T-helper 1 cell treated with Interleukin-12 subunit alpha and Interleukin-12 subunit beta and Interleukin-4 antibody, amounts not matched to agents 30 μg/mL and 1 μg/mL, for 36 hours (primary cell): Measurements from ENCODE around the gene LIN9.
"Not testable (repeated sequence)": the region's sequence is repeated elsewhere in the genome, so short reads cannot be mapped to it uniquely, and the experiment has no call there.

Experiments used
- H3K27ac Mint-ChIP-seq: one replicate; pipeline ENCODE4 v1.8.0; 2021; ENCODE audit warnings: mild to moderate bottlenecking, mixed read lengths
- H3K27me3 Mint-ChIP-seq: one replicate; pipeline ENCODE4 v1.8.0; 2021; ENCODE audit warnings: low read depth, mixed read lengths
- H3K36me3 Mint-ChIP-seq: one replicate; pipeline ENCODE4 v1.8.0; 2021; ENCODE audit warnings: low read depth, mixed read lengths
- H3K4me1 Mint-ChIP-seq: one replicate; pipeline ENCODE4 v1.8.0; 2021; ENCODE audit warnings: low read depth, mixed read lengths
- H3K4me3 Mint-ChIP-seq: one replicate; pipeline ENCODE4 v1.8.0; 2021; ENCODE audit warnings: mild to moderate bottlenecking, moderate library complexity, mixed read lengths
- H3K9me3 Mint-ChIP-seq: one replicate; pipeline ENCODE4 v1.8.0; 2021; ENCODE audit warnings: mixed read lengths

The LIN9 gene

DNA sequence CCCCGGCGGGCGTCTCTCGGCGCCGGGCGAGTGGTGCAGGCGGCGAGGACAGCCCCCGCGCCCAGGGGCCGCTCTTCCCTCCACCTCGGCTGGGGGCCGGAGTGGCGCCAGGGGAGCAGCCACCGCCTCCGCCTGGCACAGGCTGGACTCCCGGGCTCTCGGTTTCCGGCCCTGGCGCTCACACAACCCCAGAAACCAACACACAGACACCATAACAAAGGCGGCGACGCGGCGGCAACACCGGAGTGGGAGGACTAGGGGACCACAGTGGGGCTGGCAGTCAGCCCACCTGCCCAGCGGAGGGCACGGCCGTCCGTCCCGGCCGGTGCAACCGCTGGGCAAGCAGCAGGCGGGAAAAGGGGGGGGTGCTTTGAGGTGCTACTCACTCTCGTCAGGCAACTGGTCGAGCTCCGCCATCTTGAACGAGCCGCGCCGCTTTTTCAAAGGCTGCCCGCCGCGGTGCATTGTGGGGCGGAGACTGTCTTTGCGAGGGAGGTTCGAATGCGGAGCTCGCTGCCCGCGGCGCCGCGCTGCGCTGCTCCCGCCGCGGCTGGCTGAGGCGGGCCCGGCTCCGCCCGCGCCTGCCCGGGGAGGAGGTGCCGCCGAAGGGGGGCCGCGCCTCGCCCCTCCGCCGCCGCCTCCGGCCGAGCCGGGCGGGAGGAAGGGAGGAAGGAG is at the start of gene LIN9:
TSS of gene LIN9 (minus strand) at position 442 of the 675 bp plus-strand sequence. CDS start at position 417, 25 bp downstream.
- no peaks in the 10 kb centered on the region for H3K9me3 Mint-ChIP-seq
- peaks cover 9% of the 10 kb centered on the region for H3K27me3 Mint-ChIP-seq
- peak within 1 kb of the TSS; percentile 88 for H3K27ac Mint-ChIP-seq
- peak within 1 kb of the TSS; percentile 92 for H3K4me3 Mint-ChIP-seq
- peaks cover 20% of the 10 kb centered on the region for H3K4me1 Mint-ChIP-seq
- no peaks in the 10 kb centered on the region for H3K36me3 Mint-ChIP-seq

- Mint-ChIP-seq H3K27me3 (no peaks in the 10 kb centered on the region), H3K9me3 (no peaks in the 10 kb centered on the region), H3K4me3 (no peak overlapping the region), H3K36me3 (peaks cover 31% of the 10 kb centered on the region), H3K27ac (no peak overlapping the region), H3K4me1 (no peaks in the 10 kb centered on the region)
Observed at GRCh38 chr1:226357416-226357815, 48.5 kb upstream of the LIN9 start.

DNA sequence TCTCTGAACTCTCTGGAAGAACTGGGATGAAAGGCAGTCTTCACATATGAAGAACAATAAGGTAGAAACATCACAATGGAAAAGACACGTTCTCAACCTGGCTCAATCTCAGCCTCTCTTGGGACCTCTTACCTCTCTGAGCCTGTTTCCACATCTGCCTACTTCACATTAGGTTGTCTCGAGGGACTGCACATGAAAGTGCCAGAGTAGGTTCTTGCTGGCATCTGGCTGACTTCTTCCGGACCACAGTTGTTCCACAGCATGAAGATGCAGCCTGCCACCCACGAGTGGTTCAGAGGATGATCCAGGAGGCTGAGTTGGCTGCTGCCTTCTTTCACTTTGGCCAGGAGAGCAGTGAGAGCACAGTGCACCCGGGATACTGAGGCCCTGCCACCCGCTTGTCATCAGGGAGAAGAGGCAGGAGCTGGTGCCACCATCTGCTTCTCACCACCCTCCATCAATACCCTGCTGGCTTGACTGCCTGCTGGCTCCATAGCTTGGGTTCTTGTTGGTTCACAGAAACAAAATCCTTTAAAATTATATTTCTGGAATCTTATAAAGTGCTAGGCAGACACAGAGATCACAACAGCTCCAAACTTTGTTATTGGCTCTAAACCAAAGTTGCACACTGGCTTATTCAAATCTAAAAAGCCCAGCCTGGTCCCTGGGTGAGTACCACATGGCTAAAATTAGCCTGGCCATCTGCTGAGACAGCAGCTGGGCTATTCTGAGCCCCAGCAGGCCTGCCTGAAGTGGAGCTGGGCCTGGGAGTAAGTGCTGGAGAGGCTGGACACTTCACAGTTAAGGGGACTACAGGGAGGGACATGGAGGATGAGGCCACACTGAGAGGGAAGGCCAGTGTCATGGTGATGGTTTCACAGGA is 46.9 kb upstream of the LIN9 start:
- Mint-ChIP-seq H3K4me3 (no peak overlapping the region), H3K27me3 (no peaks in the 10 kb centered on the region), H3K4me1 (no peaks in the 10 kb centered on the region), H3K36me3 (peaks cover 17% of the 10 kb centered on the region), H3K27ac (no peak overlapping the region), H3K9me3 (no peaks in the 10 kb centered on the region)

DNA sequence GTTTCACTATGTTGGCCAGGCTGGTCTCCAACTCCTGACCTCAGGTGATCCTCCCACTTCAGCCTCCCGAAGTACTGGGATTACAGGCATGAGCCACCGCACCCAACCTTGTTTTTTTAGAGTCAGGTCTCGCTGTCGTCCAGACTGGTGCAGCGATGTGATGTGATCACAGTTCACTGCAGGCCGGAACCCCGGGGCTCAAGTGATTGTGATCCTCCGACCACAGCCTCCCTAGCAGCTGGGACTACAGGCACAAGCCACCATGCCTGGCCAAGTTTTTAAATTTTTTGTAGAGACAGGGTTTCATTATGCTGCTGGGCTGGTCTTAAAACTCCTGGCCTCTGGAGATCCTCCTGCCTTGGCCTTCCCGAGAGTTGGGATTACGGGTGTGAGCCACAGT is 46.1 kb upstream of the LIN9 start:
- no peaks in the 10 kb centered on the region for H3K4me1 Mint-ChIP-seq
- H3K4me3 Mint-ChIP-seq: no peak overlapping the region
- H3K27ac Mint-ChIP-seq: no peak overlapping the region
- H3K9me3 Mint-ChIP-seq: no peaks in the 10 kb centered on the region
- no peaks in the 10 kb centered on the region for H3K27me3 Mint-ChIP-seq
- H3K36me3 Mint-ChIP-seq: peaks cover 13% of the 10 kb centered on the region

GRCh38 chr1:226353698-226354525 is 44.9 kb upstream of the LIN9 start:
- no peaks in the 10 kb centered on the region for H3K4me1 Mint-ChIP-seq
- no peaks in the 10 kb centered on the region for H3K9me3 Mint-ChIP-seq
- H3K4me3 Mint-ChIP-seq: no peak overlapping the region
- H3K36me3 Mint-ChIP-seq: peaks cover 5% of the 10 kb centered on the region
- H3K27ac Mint-ChIP-seq: no peak overlapping the region
- no peaks in the 10 kb centered on the region for H3K27me3 Mint-ChIP-seq

GRCh38 chr1:226351709-226352108 is 42.7 kb upstream of the LIN9 start:
- Mint-ChIP-seq H3K27ac (no peak overlapping the region), H3K36me3 (no peaks in the 10 kb centered on the region), H3K4me1 (no peaks in the 10 kb centered on the region), H3K27me3 (no peaks in the 10 kb centered on the region), H3K4me3 (no peak overlapping the region), H3K9me3 (no peaks in the 10 kb centered on the region)

GRCh38 chr1:226350519-226350865 is 41.5 kb upstream of the LIN9 start:
- H3K4me1 Mint-ChIP-seq: no peaks in the 10 kb centered on the region
- H3K27ac Mint-ChIP-seq: no peak overlapping the region
- no peaks in the 10 kb centered on the region for H3K36me3 Mint-ChIP-seq
- no peaks in the 10 kb centered on the region for H3K27me3 Mint-ChIP-seq
- no peaks in the 10 kb centered on the region for H3K9me3 Mint-ChIP-seq
- H3K4me3 Mint-ChIP-seq: no peak overlapping the region

- Mint-ChIP-seq H3K4me3 (no peak overlapping the region), H3K36me3 (no peaks in the 10 kb centered on the region), H3K4me1 (no peaks in the 10 kb centered on the region), H3K27ac (no peak overlapping the region), H3K27me3 (no peaks in the 10 kb centered on the region), H3K9me3 (no peaks in the 10 kb centered on the region)
Observed at GRCh38 chr1:226349801-226350518, 41.0 kb upstream of the LIN9 start.

GRCh38 chr1:226349081-226349480 is 40.1 kb upstream of the LIN9 start:
- Mint-ChIP-seq H3K4me1 (no peaks in the 10 kb centered on the region), H3K36me3 (no peaks in the 10 kb centered on the region), H3K9me3 (no peaks in the 10 kb centered on the region), H3K27me3 (no peaks in the 10 kb centered on the region), H3K4me3 (no peak overlapping the region), H3K27ac (no peak overlapping the region)

- no peak overlapping the region for H3K4me3 Mint-ChIP-seq
- no peaks in the 10 kb centered on the region for H3K36me3 Mint-ChIP-seq
- H3K27ac Mint-ChIP-seq: no peak overlapping the region
- peaks cover 7% of the 10 kb centered on the region for H3K27me3 Mint-ChIP-seq
- peaks cover 7% of the 10 kb centered on the region for H3K9me3 Mint-ChIP-seq
- H3K4me1 Mint-ChIP-seq: no peaks in the 10 kb centered on the region
Observed at GRCh38 chr1:226344441-226345259, 35.7 kb upstream of the LIN9 start.

- peaks cover 7% of the 10 kb centered on the region for H3K27me3 Mint-ChIP-seq
- H3K36me3 Mint-ChIP-seq: no peaks in the 10 kb centered on the region
- H3K9me3 Mint-ChIP-seq: peaks cover 7% of the 10 kb centered on the region
- no peaks in the 10 kb centered on the region for H3K4me1 Mint-ChIP-seq
- H3K4me3 Mint-ChIP-seq: no peak overlapping the region
- no peak overlapping the region for H3K27ac Mint-ChIP-seq
Observed at GRCh38 chr1:226342656-226343055, 33.7 kb upstream of the LIN9 start.

DNA sequence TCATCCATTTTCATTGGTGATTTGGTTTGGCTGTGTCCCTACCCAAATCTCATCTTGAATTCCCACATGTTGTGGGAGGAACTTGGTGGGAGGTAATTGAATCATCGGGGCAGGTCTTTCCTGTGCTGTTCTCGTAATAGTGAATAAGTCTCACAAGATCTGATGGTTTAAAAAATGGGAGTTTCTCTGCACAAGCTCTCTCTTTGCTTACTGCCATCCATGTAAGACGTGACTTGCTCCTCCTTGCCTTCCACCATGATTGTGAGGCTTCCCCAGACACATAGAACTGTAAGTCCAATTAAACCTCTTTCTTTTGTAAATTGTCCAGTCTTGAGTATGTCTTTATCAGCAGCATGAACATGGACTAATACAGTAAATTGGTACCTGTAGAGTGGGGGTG is 31.1 kb upstream of the LIN9 start:
- H3K4me3 Mint-ChIP-seq, H3K27me3 Mint-ChIP-seq, H3K9me3 Mint-ChIP-seq, H3K4me1 Mint-ChIP-seq, H3K36me3 Mint-ChIP-seq, H3K27ac Mint-ChIP-seq: not testable (repeated sequence)

GRCh38 chr1:226337276-226337875 is 28.4 kb upstream of the LIN9 start:
- Mint-ChIP-seq H3K4me1 (peaks cover 9% of the 10 kb centered on the region), H3K27ac (no peak overlapping the region), H3K4me3 (no peak overlapping the region), H3K27me3 (peaks cover 7% of the 10 kb centered on the region), H3K9me3 (peaks cover 7% of the 10 kb centered on the region), H3K36me3 (no peaks in the 10 kb centered on the region)
